Stimulated activated naive CD8-positive, alpha-beta T cell treated with anti-CD3 and anti-CD28 coated beads, Interleukin-15, Interleukin-2, amounts not matched to agents 100 U/mL and 50 U/mL, for 24 hours (primary cell): ENCODE data around the gene TJP1.
"Not testable (repeated sequence)": the region's sequence is repeated elsewhere in the genome, so short reads cannot be mapped to it uniquely, and the experiment has no call there.

ENCODE experiments used
- ATAC-seq: fragments of 150-1000 bp; cut with Tn5 transposase; one replicate; pipeline ENCODE4 v1.10.0; 2021
- DNase-seq: peaks from one replicate; pipeline ENCODE4 v3.0.0; 2021

The TJP1 gene

DNA sequence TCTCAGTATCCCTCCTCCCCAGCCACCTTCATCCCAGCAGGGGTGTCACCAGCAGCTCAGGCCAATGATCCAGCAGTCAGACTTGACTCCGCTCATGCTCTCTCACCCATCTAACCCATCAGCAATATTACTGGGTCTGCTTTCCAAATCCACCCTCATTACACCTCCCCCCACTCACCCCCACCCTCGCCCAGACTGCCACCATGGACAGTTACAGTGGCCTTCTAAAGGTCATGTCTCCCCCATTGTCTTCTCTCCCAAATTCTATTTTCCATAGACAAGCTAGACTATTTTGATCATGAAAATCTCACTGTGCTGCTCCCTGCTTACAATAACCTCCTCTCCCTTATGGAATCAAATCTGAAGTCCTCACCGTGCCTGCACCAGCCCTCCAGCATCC lies 156.0 kb downstream of the TJP1 start:
- ATAC-seq: no peak
- no peak for DNase-seq

DNA sequence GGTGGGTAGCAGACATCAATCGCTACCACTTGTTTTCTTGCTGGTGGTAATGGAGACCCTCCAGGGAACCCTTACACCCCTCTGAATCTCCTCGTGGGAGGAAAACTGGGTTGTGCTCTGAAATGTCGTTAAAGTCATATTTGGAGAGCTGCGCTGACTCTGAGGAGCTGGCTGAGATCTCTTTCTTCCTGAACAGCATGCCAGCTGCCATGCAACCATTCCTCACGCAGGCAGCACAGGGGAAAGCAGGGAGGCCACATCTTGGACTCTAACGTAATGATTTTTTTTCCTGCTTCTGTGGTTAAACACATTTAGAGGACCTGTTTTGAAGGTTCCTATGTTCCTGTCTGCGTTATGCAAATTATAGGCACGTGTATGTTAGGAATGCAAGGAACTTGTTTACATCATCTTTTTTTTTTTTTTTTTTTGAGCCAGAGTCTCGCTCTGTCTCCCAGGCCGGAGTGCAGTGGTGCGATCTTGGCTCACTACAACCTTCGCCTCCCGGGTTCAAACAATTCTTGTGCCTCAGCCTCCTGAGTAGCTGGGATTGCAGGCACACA lies 156.7 kb downstream of the TJP1 start:
- ATAC-seq: no peak
- DNase-seq: no peak

DNA sequence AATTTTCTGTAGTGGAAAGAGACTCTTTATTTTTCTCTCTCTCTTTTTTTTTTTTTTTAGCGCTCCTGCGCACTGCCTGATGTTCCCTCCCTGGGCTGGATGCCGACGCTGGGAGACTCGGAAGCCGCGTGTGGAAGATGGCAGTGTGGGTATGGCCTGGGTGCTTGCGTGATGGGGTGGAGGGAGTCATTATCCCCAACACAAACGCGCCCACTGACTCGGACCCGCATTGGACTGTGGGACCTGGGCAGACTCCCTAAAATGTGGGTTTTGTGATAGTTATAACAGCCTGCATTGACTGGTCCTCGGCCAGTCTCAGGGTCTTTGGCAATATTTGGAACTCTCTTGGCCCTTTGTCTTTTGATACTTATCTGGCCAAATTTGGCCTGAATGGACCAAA lies 157.9 kb downstream of the TJP1 start:
- DNase-seq (no peak), ATAC-seq (no peak)

DNA sequence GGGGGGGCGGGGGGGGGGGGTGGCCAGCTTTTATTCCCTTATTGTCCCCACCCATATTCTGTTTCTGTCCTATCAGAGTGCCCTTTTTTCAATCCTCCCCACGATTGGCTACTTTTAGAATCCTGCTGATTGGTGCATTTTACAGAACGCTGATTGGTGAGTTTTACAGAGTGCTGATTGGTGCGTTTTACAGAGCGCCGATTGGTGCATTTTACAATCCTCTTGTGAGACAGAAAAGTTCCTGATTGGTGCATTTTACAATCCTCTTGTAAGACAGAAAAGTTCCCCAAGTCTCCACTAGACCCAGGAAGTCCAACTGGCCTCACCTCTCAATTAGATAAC lies 164.8 kb downstream of the TJP1 start:
- ATAC-seq: not testable (repeated sequence)

GRCh38 chr15:29656636-29657475 lies 165.4 kb downstream of the TJP1 start:
- DNase-seq (no peak), ATAC-seq (no peak)

More for the DNA sequence above, 164.8 kb downstream of the TJP1 start:
- not testable (repeated sequence) for DNase-seq

- no peak for ATAC-seq
- DNase-seq: no peak
Measured at GRCh38 chr15:29652595-29652994, 169.7 kb downstream of the TJP1 start.

DNA sequence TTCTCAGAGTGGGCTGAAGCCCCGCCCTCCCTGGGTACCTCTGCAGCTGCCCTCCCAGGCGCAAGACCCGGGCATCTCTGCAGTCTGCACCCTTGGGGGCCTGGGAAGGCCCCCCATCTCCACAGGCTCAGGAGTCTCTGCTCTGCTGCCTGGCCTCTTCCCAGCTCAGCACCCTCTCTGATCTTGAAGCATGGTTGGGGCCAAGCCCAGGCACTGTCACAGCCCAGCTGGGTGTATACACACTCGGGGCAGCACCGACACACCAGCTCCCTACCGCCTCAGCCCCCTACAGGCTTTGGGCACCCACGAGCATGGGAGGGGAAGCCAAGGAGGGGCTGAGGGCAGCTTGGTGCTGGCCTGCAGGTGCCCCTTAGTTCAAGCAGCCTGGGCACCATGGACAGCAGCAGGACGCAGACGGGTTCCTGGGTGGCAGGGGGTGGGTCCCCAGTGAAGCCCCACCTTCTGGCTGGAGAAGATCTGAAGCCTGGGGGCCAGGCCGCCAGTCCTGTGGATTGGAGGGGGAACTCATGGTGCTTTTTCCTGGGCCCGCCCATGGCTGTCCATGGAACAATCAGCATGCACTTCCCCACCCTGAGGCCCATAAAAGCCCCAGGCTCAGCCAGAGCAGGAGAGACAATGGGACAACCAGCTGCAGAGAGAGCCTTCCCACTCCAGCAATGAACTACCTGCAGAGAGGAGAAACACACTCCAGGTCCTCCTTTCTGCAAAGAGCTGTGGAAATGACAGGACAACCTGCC lies 170.6 kb downstream of the TJP1 start:
- DNase-seq: no peak
- no peak for ATAC-seq
